H7 (cell line): Measurements from ENCODE around the gene HIC1. TPM values are rescaled to one million over a fixed set of nuclear protein-coding genes. Genes with fewer than 3 reads are reported as not detected.

Experiments
- DNase-seq: peaks from one replicate; pipeline ENCODE4 v3.0.0; 2012
- H3K27me3 ChIP-seq: 2 replicates; pipeline ENCODE4 v1.6.0; 2011; ENCODE audit warnings: mild to moderate bottlenecking, low read length; ENCODE audit not compliant: control insufficient read depth, insufficient read depth
- H3K36me3 ChIP-seq: replicated peaks from 2 replicates; pipeline ENCODE4 v1.5.1; 2011; ENCODE audit warnings: low read length; ENCODE audit not compliant: control insufficient read depth, insufficient read depth
- H3K4me3 ChIP-seq: 2 replicates; pipeline ENCODE4 v1.5.1; 2011; ENCODE audit warnings: low read depth, mild to moderate bottlenecking, control low read depth, low read length, moderate library complexity; ENCODE audit not compliant: insufficient read depth
- total RNA-seq: library from RNA; depleted of rRNA; stranded (reverse); fragments of >200 nt; shearing (Covaris generic); gene quantifications from 2 replicates; pipeline ENCODE4 v1.2.3, GENCODE V29; 2014

HIC1 gene
- total RNA-seq, 1 experiment from 2014 or later = 0.03 TPM

- Histone ChIP-seq H3K36me3 (no peaks in the 10 kb centered on the region; the same call in none of the 2 replicates), H3K27me3 (peaks cover 52% of the 10 kb centered on the region), H3K4me3 (peak overlapping the region; percentile 22)
- peak; percentile 95 for DNase-seq
Observed at GRCh38 chr17:2058586-2059546, 4.0 kb downstream of the HIC1 start.

GRCh38 chr17:2059547-2060384 lies 4.9 kb downstream of the HIC1 start:
- Histone ChIP-seq H3K27me3 (peaks cover 43% of the 10 kb centered on the region), H3K36me3 (no peaks in the 10 kb centered on the region; the same call in none of the 2 replicates), H3K4me3 (no peak overlapping the region)
- DNase-seq = peak; percentile 54

GRCh38 chr17:2060385-2060658 lies 5.4 kb downstream of the HIC1 start:
- Histone ChIP-seq H3K4me3 (no peak overlapping the region), H3K36me3 (peaks cover 1% of the 10 kb centered on the region), H3K27me3 (peaks cover 38% of the 10 kb centered on the region)
- DNase-seq = no peak

GRCh38 chr17:2060681-2061440 lies 6.0 kb downstream of the HIC1 start:
- DNase-seq = no peak
- H3K36me3 ChIP-seq = peaks cover 1% of the 10 kb centered on the region
- peaks cover 34% of the 10 kb centered on the region for H3K27me3 ChIP-seq
- H3K4me3 ChIP-seq = no peak overlapping the region

DNA sequence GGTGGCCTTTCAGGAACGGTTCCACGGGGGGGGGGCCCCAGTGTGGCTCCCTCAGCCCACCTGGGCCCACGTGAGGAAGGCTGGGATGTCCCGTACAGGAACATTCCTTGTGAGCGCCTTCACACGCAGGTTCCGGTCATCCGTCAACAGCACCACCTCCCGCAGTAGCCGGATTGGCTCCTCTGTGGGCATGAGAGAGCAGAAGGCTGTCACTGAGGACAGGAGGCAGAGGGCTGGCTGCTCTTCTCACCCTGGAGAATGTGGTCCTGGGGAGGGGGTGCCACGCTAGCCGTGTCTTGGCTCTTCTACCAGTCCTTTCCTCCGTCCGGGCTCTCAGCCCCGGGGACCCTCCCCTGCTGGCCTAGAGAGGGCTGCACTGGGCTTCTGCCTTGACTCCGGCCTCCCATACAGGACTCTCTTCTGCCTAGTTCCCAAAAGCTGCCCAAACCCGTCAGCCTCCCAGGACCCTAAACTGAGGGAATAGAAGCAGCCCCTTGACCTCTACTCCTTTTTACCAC lies 6.6 kb downstream of the HIC1 start:
- Histone ChIP-seq H3K27me3 (peaks cover 28% of the 10 kb centered on the region), H3K36me3 (peaks cover 1% of the 10 kb centered on the region), H3K4me3 (no peak overlapping the region)
- no peak for DNase-seq

- DNase-seq = peak; percentile 66
- H3K36me3 ChIP-seq = peaks cover 5% of the 10 kb centered on the region
- peaks cover 18% of the 10 kb centered on the region for H3K27me3 ChIP-seq
- H3K4me3 ChIP-seq = no peak overlapping the region
Observed at GRCh38 chr17:2062571-2063183, 7.8 kb downstream of the HIC1 start.

- Histone ChIP-seq H3K4me3 (no peak overlapping the region), H3K27me3 (peaks cover 9% of the 10 kb centered on the region), H3K36me3 (peaks cover 5% of the 10 kb centered on the region)
- DNase-seq = no peak
Observed at GRCh38 chr17:2063261-2064146, 8.6 kb downstream of the HIC1 start.

DNA sequence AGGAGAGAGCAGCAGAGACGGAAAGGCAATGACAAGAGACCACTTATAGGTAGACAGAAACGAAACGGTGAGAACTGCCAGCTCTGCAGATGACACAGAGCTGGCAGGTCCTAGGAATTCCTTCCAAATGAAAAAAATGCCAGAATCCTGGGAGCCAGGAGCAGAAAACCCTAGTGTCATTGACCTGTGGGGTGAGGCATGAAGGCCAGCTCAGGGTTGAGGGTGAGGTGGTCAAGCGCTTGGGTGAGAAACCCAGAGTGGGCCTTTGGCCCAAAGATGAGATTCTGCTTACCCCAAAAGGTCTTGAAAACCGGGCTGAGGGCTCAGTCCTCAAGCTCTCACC lies 9.2 kb downstream of the HIC1 start:
- DNase-seq = no peak
- H3K27me3 ChIP-seq = peaks cover 8% of the 10 kb centered on the region
- no peak overlapping the region for H3K4me3 ChIP-seq
- H3K36me3 ChIP-seq = peaks cover 5% of the 10 kb centered on the region

GRCh38 chr17:2064520-2064971 lies 9.6 kb downstream of the HIC1 start:
- H3K36me3 ChIP-seq = peaks cover 5% of the 10 kb centered on the region
- no peak for DNase-seq
- peaks cover 5% of the 10 kb centered on the region for H3K27me3 ChIP-seq
- H3K4me3 ChIP-seq = no peak overlapping the region

GRCh38 chr17:2064980-2065785 lies 10.3 kb downstream of the HIC1 start:
- Histone ChIP-seq H3K36me3 (peaks cover 5% of the 10 kb centered on the region), H3K4me3 (no peak overlapping the region), H3K27me3 (no peaks in the 10 kb centered on the region; the same call in none of the 2 replicates)
- DNase-seq = peak; percentile 95

GRCh38 chr17:2065949-2066400 lies 11.1 kb downstream of the HIC1 start:
- Histone ChIP-seq H3K27me3 (no peaks in the 10 kb centered on the region), H3K36me3 (peaks cover 5% of the 10 kb centered on the region), H3K4me3 (no peak overlapping the region)
- no peak for DNase-seq

DNA sequence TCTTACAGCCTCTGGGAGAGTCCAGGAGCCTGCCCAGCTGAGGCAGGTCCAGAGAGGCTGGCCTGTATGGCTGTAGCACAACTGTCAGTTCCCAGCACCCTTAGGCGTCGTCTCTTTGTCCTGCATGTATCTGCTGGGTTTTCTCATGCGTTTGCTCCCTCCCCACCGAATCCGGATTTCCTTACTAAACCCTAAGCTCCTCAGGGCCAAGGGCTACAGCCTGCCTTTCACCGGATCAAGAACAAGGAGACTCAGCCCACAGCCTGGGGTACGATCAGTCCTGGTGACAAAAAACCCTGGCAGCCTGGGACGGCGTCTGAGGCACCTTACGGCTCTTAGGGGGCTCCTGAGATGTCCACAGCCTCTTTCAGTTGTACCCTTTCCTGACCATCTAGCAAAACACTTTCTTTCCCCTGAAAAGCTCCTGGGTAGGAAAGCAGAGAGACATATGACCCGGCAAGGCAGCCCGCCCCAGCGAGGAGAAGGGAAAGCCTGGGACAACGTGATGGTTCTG lies 12.2 kb downstream of the HIC1 start:
- DNase-seq = no peak
- Histone ChIP-seq H3K27me3 (no peaks in the 10 kb centered on the region), H3K4me3 (no peak overlapping the region), H3K36me3 (peaks cover 5% of the 10 kb centered on the region)
